ENCODE results near the gene CD24. TPM values are rescaled to one million over a fixed set of nuclear protein-coding genes. Genes with fewer than 3 reads are reported as not detected.
"Not testable (repeated sequence)": the region's sequence is repeated elsewhere in the genome, so short reads cannot be mapped to it uniquely, and the experiment has no call there.

CD24 gene
- total and polyA plus RNA-seq, 4 experiments from 2014 or later, result 0.99 TPM; not detected in 3

DNA sequence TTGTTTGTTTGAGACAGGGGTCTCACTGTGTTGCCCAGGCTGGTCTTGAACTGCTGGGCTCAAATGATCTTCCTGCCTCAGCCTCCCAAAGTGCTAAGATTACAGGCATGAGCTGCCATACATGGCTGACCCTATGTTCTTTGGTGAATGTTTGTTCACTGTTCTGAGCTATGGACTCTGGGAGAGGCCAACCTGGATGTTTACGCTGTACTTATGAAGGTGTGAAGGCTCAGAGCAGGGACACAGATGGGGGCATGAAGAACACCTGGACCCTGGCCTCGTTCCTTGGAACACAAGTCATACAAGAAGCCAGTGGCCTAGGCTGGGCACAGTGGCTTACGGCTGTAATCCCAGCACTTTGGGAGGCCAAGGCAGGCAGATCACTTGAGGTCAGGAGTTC lies 21.1 kb upstream of the CD24 start:
- intact Hi-C loops (cut with micrococcal nuclease), result no loop called here
- no peaks in the 10 kb centered on the region for H3K9me3 Mint-ChIP-seq
- CTCF ChIA-PET (ENCODE audit: partially characterized antibody), result interaction anchor here (0.6 to 1.7 kb wide), 2 partner anchors 10 to 429 kb away, joined by 3 to 5 read pairs; no protein-coding TSS in a partner anchor

GRCh38 chr6:106989737-106990136 lies 15.2 kb upstream of the CD24 start:
- H3K36me3 ChIP-seq (ENCODE audit: insufficient read depth, low read length); H3K27me3 ChIP-seq (ENCODE audit: insufficient read depth, low read length); H3K4me3 Mint-ChIP-seq; intact Hi-C loops (cut with micrococcal nuclease); H3K27ac ChIP-seq (ENCODE audit: low read depth, low read length); H3K4me1 ChIP-seq (ENCODE audit: insufficient read depth, low read length); H3K36me3 Mint-ChIP-seq; DNase-seq; H3K4me3 ChIP-seq (ENCODE audit: low read length in 2 of 2); H3K27ac Mint-ChIP-seq; H3K27me3 Mint-ChIP-seq; H3K9me3 Mint-ChIP-seq; H3K9me3 ChIP-seq (ENCODE audit: control insufficient read depth in 1 of 2, low read length in 2 of 2); H3K4me1 Mint-ChIP-seq: not testable (repeated sequence)
- ChIA-PET CTCF (ENCODE audit: partially characterized antibody) (interaction anchor here (1.4 to 2.1 kb wide), 2 partner anchors 8 to 10 kb away, joined by 7 to 8 read pairs; no protein-coding TSS in a partner anchor), POLR2A (ENCODE audit: partially characterized antibody) (interaction anchor here (0.7 kb wide), 1 partner anchor 1386 kb away, joined by 3 read pairs; no protein-coding TSS in a partner anchor)

More for the DNA sequence above, 21.1 kb upstream of the CD24 start:
- peaks cover 2 to 3% of the 10 kb centered on the region in 2 donors for H3K27me3 Mint-ChIP-seq
- H3K4me1 Mint-ChIP-seq, result peaks cover 0 to 6% (median 1%) of the 10 kb centered on the region in 4 donors
- DNase-seq, result no peak
- no peaks in the 10 kb centered on the region for H3K27me3 ChIP-seq (ENCODE audit: insufficient read depth, low read length)
- H3K36me3 Mint-ChIP-seq, result no peaks in the 10 kb centered on the region
- H3K9me3 ChIP-seq (ENCODE audit: control insufficient read depth in 1 of 2, low read length in 2 of 2), result no peaks in the 10 kb centered on the region
- no peak overlapping the region for H3K27ac Mint-ChIP-seq
- no peak overlapping the region for H3K4me3 Mint-ChIP-seq
- no peak overlapping the region for H3K27ac ChIP-seq (ENCODE audit: low read depth, low read length)
- no peak overlapping the region for H3K4me3 ChIP-seq (ENCODE audit: low read length in 2 of 2)
- POLR2A ChIA-PET (ENCODE audit: partially characterized antibody), result no interaction called here
- H3K36me3 ChIP-seq (ENCODE audit: insufficient read depth, low read length), result no peaks in the 10 kb centered on the region
- no peaks in the 10 kb centered on the region for H3K4me1 ChIP-seq (ENCODE audit: insufficient read depth, low read length)

- H3K27me3 Mint-ChIP-seq, result peaks cover 0 to 7% of the 10 kb centered on the region in 2 donors
- DNase-seq, result no peak
- H3K4me1 Mint-ChIP-seq, result no peaks in the 10 kb centered on the region
- H3K4me3 Mint-ChIP-seq, result no peak overlapping the region
- no peak overlapping the region for H3K27ac Mint-ChIP-seq
- Histone ChIP-seq H3K27me3 (ENCODE audit: insufficient read depth, low read length) (no peaks in the 10 kb centered on the region), H3K9me3 (ENCODE audit: control insufficient read depth in 1 of 2, low read length in 2 of 2) (no peaks in the 10 kb centered on the region), H3K4me1 (ENCODE audit: insufficient read depth, low read length) (no peaks in the 10 kb centered on the region), H3K27ac (ENCODE audit: low read depth, low read length) (no peak overlapping the region), H3K36me3 (ENCODE audit: insufficient read depth, low read length) (no peaks in the 10 kb centered on the region), H3K4me3 (ENCODE audit: low read length in 2 of 2) (no peak overlapping the region)
- ChIA-PET CTCF (ENCODE audit: partially characterized antibody) (interaction anchor here (1.4 to 2.1 kb wide), 2 partner anchors 9 kb away, joined by 7 to 8 read pairs; no protein-coding TSS in a partner anchor), POLR2A (ENCODE audit: partially characterized antibody) (no interaction called here)
- H3K36me3 Mint-ChIP-seq, result no peaks in the 10 kb centered on the region
- no peaks in the 10 kb centered on the region for H3K9me3 Mint-ChIP-seq
- intact Hi-C loops (cut with micrococcal nuclease), result no loop called here
Observed at GRCh38 chr6:106988664-106989063, 14.1 kb upstream of the CD24 start.

GRCh38 chr6:106981926-106982325 lies 7.4 kb upstream of the CD24 start:
- H3K9me3 Mint-ChIP-seq, result no peaks in the 10 kb centered on the region
- peaks cover 0 to 5% (median 0%) of the 10 kb centered on the region in 4 donors for H3K4me1 Mint-ChIP-seq
- Histone ChIP-seq H3K27ac (ENCODE audit: low read depth, low read length) (no peak overlapping the region), H3K36me3 (ENCODE audit: insufficient read depth, low read length) (no peaks in the 10 kb centered on the region), H3K4me1 (ENCODE audit: insufficient read depth, low read length) (no peaks in the 10 kb centered on the region), H3K9me3 (ENCODE audit: control insufficient read depth in 1 of 2, low read length in 2 of 2) (no peaks in the 10 kb centered on the region), H3K4me3 (ENCODE audit: low read length in 2 of 2) (no peak overlapping the region), H3K27me3 (ENCODE audit: insufficient read depth, low read length) (no peaks in the 10 kb centered on the region)
- H3K27me3 Mint-ChIP-seq, result peaks cover 13 to 23% of the 10 kb centered on the region in 2 donors
- ChIA-PET POLR2A (ENCODE audit: partially characterized antibody) (no interaction called here), CTCF (ENCODE audit: partially characterized antibody) (interaction anchor here (1.3 to 3.9 kb wide), 3 partner anchors 415 to 539 kb away, joined by 3 to 89 read pairs (median 4); no protein-coding TSS in a partner anchor)
- no peaks in the 10 kb centered on the region for H3K36me3 Mint-ChIP-seq
- intact Hi-C loops (cut with micrococcal nuclease), result no loop called here
- H3K4me3 Mint-ChIP-seq, result no peak overlapping the region
- H3K27ac Mint-ChIP-seq, result no peak overlapping the region
- DNase-seq, result no peak

DNA sequence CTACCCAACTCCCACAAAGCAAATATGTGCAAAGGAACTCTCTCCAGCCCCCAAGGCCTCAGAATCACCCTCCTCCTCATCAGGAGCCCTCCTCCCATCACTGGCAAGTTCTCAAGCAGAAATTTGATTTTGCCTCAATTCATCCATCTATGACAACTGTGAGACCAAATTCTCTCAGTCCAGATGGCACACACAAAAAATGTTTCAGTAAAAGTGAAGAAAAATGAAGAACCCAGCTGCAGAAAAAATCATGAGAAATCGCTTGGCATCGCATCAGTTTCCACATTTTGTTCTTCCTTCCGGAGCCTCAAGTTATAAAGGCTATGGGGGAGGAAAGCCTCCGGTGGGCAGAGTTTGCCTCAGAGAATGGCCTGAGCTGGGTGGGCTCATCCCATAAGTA lies 6.4 kb upstream of the CD24 start:
- Mint-ChIP-seq H3K27ac (no peak overlapping the region), H3K27me3 (peaks cover 19 to 21% of the 10 kb centered on the region in 2 donors)
- CTCF ChIA-PET (ENCODE audit: partially characterized antibody), result interaction anchor here (1.3 to 3.9 kb wide), 3 partner anchors 414 to 538 kb away, joined by 3 to 89 read pairs (median 4); no protein-coding TSS in a partner anchor

GRCh38 chr6:106979435-106979884 lies 4.9 kb upstream of the CD24 start:
- ChIA-PET POLR2A (ENCODE audit: partially characterized antibody) (no interaction called here), CTCF (ENCODE audit: partially characterized antibody) (interaction anchor here (0.6 to 3.9 kb wide), 25 partner anchors 10 to 1548 kb away, joined by 3 to 89 read pairs (median 5); partner anchors contain the start of gene CRYBG1)
- Mint-ChIP-seq H3K27ac (no peak overlapping the region), H3K9me3 (no peaks in the 10 kb centered on the region), H3K36me3 (no peaks in the 10 kb centered on the region), H3K4me1 (peaks cover 0 to 9% (median 5%) of the 10 kb centered on the region in 4 donors), H3K4me3 (no peak overlapping the region), H3K27me3 (peaks cover 22 to 23% of the 10 kb centered on the region in 2 donors)
- DNase-seq, result peak; percentile 58 to 68 (median 62)
- intact Hi-C loops (cut with micrococcal nuclease), result loop anchor here (1.0 to 5.0 kb wide), 8 partner anchors 138 to 1495 kb away; partner anchors contain the start of genes BEND3 and CRYBG1
- Histone ChIP-seq H3K27me3 (ENCODE audit: insufficient read depth, low read length) (peaks cover 3% of the 10 kb centered on the region), H3K4me1 (ENCODE audit: insufficient read depth, low read length) (peaks cover 7% of the 10 kb centered on the region), H3K27ac (ENCODE audit: low read depth, low read length) (no peak overlapping the region), H3K36me3 (ENCODE audit: insufficient read depth, low read length) (no peaks in the 10 kb centered on the region), H3K9me3 (ENCODE audit: control insufficient read depth in 1 of 2, low read length in 2 of 2) (no peaks in the 10 kb centered on the region), H3K4me3 (ENCODE audit: low read length in 2 of 2) (no peak overlapping the region)

More for the DNA sequence above, 6.4 kb upstream of the CD24 start:
- no peaks in the 10 kb centered on the region for H3K36me3 Mint-ChIP-seq
- intact Hi-C loops (cut with micrococcal nuclease), result no loop called here
- H3K27me3 ChIP-seq (ENCODE audit: insufficient read depth, low read length), result no peaks in the 10 kb centered on the region
- no peaks in the 10 kb centered on the region for H3K9me3 Mint-ChIP-seq
- no peak for DNase-seq
- H3K27ac ChIP-seq (ENCODE audit: low read depth, low read length), result no peak overlapping the region
- H3K4me3 Mint-ChIP-seq, result no peak overlapping the region
- POLR2A ChIA-PET (ENCODE audit: partially characterized antibody), result no interaction called here
- peaks cover 0 to 5% (median 2%) of the 10 kb centered on the region in 4 donors for H3K4me1 Mint-ChIP-seq
- H3K9me3 ChIP-seq (ENCODE audit: control insufficient read depth in 1 of 2, low read length in 2 of 2), result no peaks in the 10 kb centered on the region
- H3K4me1 ChIP-seq (ENCODE audit: insufficient read depth, low read length), result peaks cover 2% of the 10 kb centered on the region
- no peak overlapping the region for H3K4me3 ChIP-seq (ENCODE audit: low read length in 2 of 2)
- H3K36me3 ChIP-seq (ENCODE audit: insufficient read depth, low read length), result no peaks in the 10 kb centered on the region

DNA sequence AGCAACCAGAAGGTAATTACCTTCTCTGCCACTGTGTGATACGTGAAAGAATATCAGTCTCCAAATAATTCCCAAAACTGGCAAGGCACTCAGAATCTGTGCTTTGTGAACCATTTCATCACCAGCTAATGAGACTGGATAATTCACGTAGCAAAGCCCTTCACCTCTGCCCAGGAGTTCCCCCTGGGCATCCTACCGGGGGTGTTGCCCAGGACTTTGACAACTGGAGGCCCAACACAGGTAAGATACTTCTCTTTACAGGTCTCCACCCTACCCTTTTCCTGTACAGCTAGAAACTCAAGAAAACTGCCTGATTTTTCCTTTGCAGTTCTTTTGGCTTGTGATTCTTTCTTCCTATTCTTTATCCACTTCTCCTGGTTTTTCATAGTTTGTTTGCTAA lies 2.7 kb upstream of the CD24 start:
- CTCF ChIA-PET (ENCODE audit: partially characterized antibody), result interaction anchor here (0.6 to 2.7 kb wide), 8 partner anchors 131 to 642 kb away, joined by 3 to 24 read pairs (median 5); no protein-coding TSS in a partner anchor
- H3K27ac Mint-ChIP-seq, result no peak overlapping the region

More for the DNA sequence above, 2.7 kb upstream of the CD24 start:
- Histone ChIP-seq H3K4me1 (ENCODE audit: insufficient read depth, low read length) (peaks cover 23% of the 10 kb centered on the region), H3K9me3 (ENCODE audit: control insufficient read depth in 1 of 2, low read length in 2 of 2) (no peaks in the 10 kb centered on the region), H3K36me3 (ENCODE audit: insufficient read depth, low read length) (no peaks in the 10 kb centered on the region), H3K27me3 (ENCODE audit: insufficient read depth, low read length) (peaks cover 3% of the 10 kb centered on the region), H3K4me3 (ENCODE audit: low read length in 2 of 2) (no peak overlapping the region), H3K27ac (ENCODE audit: low read depth, low read length) (no peak overlapping the region)
- Mint-ChIP-seq H3K27me3 (peaks cover 29 to 31% of the 10 kb centered on the region in 2 donors), H3K36me3 (no peaks in the 10 kb centered on the region), H3K4me1 (peaks cover 2 to 20% (median 12%) of the 10 kb centered on the region in 4 donors), H3K4me3 (peak overlapping the region in 1 of 8 donors; percentile 29), H3K9me3 (no peaks in the 10 kb centered on the region)
- POLR2A ChIA-PET (ENCODE audit: partially characterized antibody), result no interaction called here
- intact Hi-C loops (cut with micrococcal nuclease), result loop anchor here (5.0 kb wide), 1 partner anchor 140 kb away; the partner anchor contains the start of gene BEND3
- DNase-seq, result no peak

All from CD4-positive, alpha-beta memory T cell (primary cell).